ENCODE measurements around the gene GDPD4.

DNA sequence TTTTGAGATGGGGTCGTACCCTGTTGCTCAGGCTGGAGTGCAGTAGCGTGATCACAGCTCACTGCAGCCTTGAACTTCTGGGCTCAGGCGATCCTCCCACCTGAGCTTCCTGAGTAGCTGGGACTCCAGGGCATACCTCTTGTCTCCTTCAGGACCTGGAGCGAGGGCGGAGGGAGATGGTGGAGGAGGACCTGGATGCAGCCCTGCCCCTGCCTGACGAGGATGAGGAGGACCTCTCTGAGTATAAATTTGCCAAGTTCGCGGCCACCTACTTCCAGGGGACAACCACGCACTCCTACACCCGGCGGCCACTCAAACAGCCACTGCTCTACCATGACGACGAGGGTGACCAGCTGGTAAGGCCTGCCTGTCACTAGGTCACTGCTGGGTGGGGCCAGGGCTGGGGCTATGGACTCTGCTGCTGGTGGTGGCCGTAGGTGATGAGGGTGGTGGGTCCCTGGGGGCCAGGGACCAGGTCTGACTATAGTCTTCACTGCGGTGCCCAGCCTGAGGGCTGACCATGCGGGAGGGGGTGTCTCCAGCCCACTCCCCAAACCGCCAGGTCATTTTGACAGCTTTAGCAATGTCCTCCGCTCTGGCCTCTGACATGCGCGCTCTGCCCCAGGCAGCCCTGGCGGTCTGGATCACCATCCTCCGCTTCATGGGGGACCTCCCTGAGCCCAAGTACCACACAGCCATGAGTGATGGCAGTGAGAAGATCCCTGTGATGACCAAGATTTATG, 119.5 kb downstream of the GDPD4 start:
- TF ChIP-seq, protein P1, sequence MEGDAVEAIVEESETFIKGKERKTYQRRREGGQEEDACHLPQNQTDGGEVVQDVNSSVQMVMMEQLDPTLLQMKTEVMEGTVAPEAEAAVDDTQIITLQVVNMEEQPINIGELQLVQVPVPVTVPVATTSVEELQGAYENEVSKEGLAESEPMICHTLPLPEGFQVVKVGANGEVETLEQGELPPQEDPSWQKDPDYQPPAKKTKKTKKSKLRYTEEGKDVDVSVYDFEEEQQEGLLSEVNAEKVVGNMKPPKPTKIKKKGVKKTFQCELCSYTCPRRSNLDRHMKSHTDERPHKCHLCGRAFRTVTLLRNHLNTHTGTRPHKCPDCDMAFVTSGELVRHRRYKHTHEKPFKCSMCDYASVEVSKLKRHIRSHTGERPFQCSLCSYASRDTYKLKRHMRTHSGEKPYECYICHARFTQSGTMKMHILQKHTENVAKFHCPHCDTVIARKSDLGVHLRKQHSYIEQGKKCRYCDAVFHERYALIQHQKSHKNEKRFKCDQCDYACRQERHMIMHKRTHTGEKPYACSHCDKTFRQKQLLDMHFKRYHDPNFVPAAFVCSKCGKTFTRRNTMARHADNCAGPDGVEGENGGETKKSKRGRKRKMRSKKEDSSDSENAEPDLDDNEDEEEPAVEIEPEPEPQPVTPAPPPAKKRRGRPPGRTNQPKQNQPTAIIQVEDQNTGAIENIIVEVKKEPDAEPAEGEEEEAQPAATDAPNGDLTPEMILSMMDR (IDR thresholded peaks at IDR 0.05): no peak
- TF ChIP-seq POLR2A (IDR thresholded peaks at IDR 0.05; ENCODE audit: low read depth) (no peak), POLR2AphosphoS5 (IDR thresholded peaks at IDR 0.05) (no peak)

All from esophagus muscularis mucosa (tissue), 3 donors.